Stomach smooth muscle (tissue), 2 donors: ENCODE data around the gene SPAG4.

Experiments
- H3K27ac ChIP-seq: one replicate; pipeline ENCODE4 v1.7.0; 2013; ENCODE audit warnings: mild to moderate bottlenecking, low read length, inconsistent platforms
- H3K27me3 ChIP-seq, 2 donors: one replicate each; pipeline ENCODE4 v1.7.0; 2013; ENCODE audit warnings: low read length in 2 of 2; ENCODE audit not compliant: insufficient read depth in 2 of 2, control insufficient read depth in 1 of 2
- H3K36me3 ChIP-seq, 2 donors: one replicate each; pipeline ENCODE4 v1.7.0; 2013; ENCODE audit warnings: low read length in 2 of 2; ENCODE audit not compliant: control insufficient read depth in 2 of 2, insufficient read depth in 2 of 2
- H3K4me1 ChIP-seq: one replicate; pipeline ENCODE4 v1.7.0; 2013; ENCODE audit warnings: low read length; ENCODE audit not compliant: control insufficient read depth, insufficient read depth
- H3K4me3 ChIP-seq, 2 donors: one replicate each; pipeline ENCODE4 v1.7.0; 2013; ENCODE audit warnings: low read length in 2 of 2
- H3K9ac ChIP-seq, 2 donors: one replicate each; pipeline ENCODE4 v1.7.0; 2013; ENCODE audit warnings: low read length in 2 of 2, mild to moderate bottlenecking in 1 of 2
- H3K9me3 ChIP-seq, 2 donors: one replicate each; pipeline ENCODE4 v1.7.0; 2013; ENCODE audit warnings: low read length in 2 of 2; ENCODE audit not compliant: control insufficient read depth in 2 of 2
- donor health status: healthy.
- donor health status: Pancreatic carcinoma.

Gene SPAG4

GRCh38 chr20:35657271-35657670, 41.6 kb downstream of the SPAG4 start:
- peaks cover 4% of the 10 kb centered on the region for H3K4me1 ChIP-seq

GRCh38 chr20:35660122-35660937, 44.7 kb downstream of the SPAG4 start:
- H3K4me1 ChIP-seq: peaks cover 7% of the 10 kb centered on the region
- no peak overlapping the region for H3K4me3 ChIP-seq
- H3K9me3 ChIP-seq: no peaks in the 10 kb centered on the region
- no peak overlapping the region for H3K27ac ChIP-seq
- H3K27me3 ChIP-seq: no peaks in the 10 kb centered on the region
- H3K9ac ChIP-seq: no peak overlapping the region
- H3K36me3 ChIP-seq: peaks cover 0 to under 1% of the 10 kb centered on the region in 2 donors

More at GRCh38 chr20:35657271-35657670, 41.6 kb downstream of the SPAG4 start:
- no peaks in the 10 kb centered on the region for H3K9me3 ChIP-seq
- H3K4me3 ChIP-seq: no peak overlapping the region
- no peak overlapping the region for H3K9ac ChIP-seq
- H3K36me3 ChIP-seq: peaks cover 19 to 20% of the 10 kb centered on the region in 2 donors
- H3K27ac ChIP-seq: no peak overlapping the region
- no peaks in the 10 kb centered on the region for H3K27me3 ChIP-seq

GRCh38 chr20:35661053-35661452, 45.4 kb downstream of the SPAG4 start:
- Histone ChIP-seq H3K36me3 (no peaks in the 10 kb centered on the region), H3K27me3 (no peaks in the 10 kb centered on the region), H3K9ac (no peak overlapping the region), H3K27ac (no peak overlapping the region), H3K4me3 (no peak overlapping the region), H3K4me1 (peaks cover 7% of the 10 kb centered on the region), H3K9me3 (no peaks in the 10 kb centered on the region)

- peak overlapping the region in 1 of 2 donors; percentile 97 for H3K4me3 ChIP-seq
- no peaks in the 10 kb centered on the region for H3K36me3 ChIP-seq
- H3K27ac ChIP-seq: no peak overlapping the region
- no peaks in the 10 kb centered on the region for H3K27me3 ChIP-seq
- H3K4me1 ChIP-seq: peaks cover 7% of the 10 kb centered on the region
- no peaks in the 10 kb centered on the region for H3K9me3 ChIP-seq
- no peak overlapping the region for H3K9ac ChIP-seq
Measured at GRCh38 chr20:35661908-35662307, 46.3 kb downstream of the SPAG4 start.

GRCh38 chr20:35662551-35662950, 46.9 kb downstream of the SPAG4 start:
- no peak overlapping the region for H3K27ac ChIP-seq
- peaks cover 7% of the 10 kb centered on the region for H3K4me1 ChIP-seq
- peak overlapping the region; percentile 97 to 99 for H3K4me3 ChIP-seq
- peak overlapping the region in 1 of 2 donors; percentile 95 for H3K9ac ChIP-seq
- no peaks in the 10 kb centered on the region for H3K9me3 ChIP-seq
- H3K36me3 ChIP-seq: no peaks in the 10 kb centered on the region
- H3K27me3 ChIP-seq: no peaks in the 10 kb centered on the region

GRCh38 chr20:35663516-35664465, 48.2 kb downstream of the SPAG4 start:
- Histone ChIP-seq H3K9me3 (no peaks in the 10 kb centered on the region), H3K36me3 (peaks cover 1 to 2% of the 10 kb centered on the region in 2 donors), H3K4me3 (peak overlapping the region; percentile 97 to 99), H3K27me3 (no peaks in the 10 kb centered on the region), H3K27ac (peak overlapping the region; percentile 96), H3K9ac (peak overlapping the region; percentile 95 to 99), H3K4me1 (peaks cover 7% of the 10 kb centered on the region)

- Histone ChIP-seq H3K9me3 (no peaks in the 10 kb centered on the region), H3K36me3 (peaks cover 9 to 10% of the 10 kb centered on the region in 2 donors), H3K9ac (peak within 1 kb of the TSS; percentile 95 to 99), H3K4me3 (peak within 1 kb of the TSS; percentile 97 to 99), H3K27ac (peak within 1 kb of the TSS; percentile 96), H3K4me1 (peaks cover 7% of the 10 kb centered on the region), H3K27me3 (no peaks in the 10 kb centered on the region)
Measured at GRCh38 chr20:35664466-35665206, 49.0 kb downstream of the SPAG4 start, which contains the start of the genes CPNE1 and RBM12. Gene CPNE1 (minus strand): TSS chr20:35664900. CDS start chr20:35632923, 31,977 bp downstream. Gene RBM12 (minus strand): TSS chr20:35664900. CDS start chr20:35655322, 9,578 bp downstream.

- peaks cover 7% of the 10 kb centered on the region for H3K4me1 ChIP-seq
- no peak overlapping the region for H3K4me3 ChIP-seq
- no peak overlapping the region for H3K9ac ChIP-seq
- no peak overlapping the region for H3K27ac ChIP-seq
- H3K27me3 ChIP-seq: no peaks in the 10 kb centered on the region
- no peaks in the 10 kb centered on the region for H3K9me3 ChIP-seq
- H3K36me3 ChIP-seq: peaks cover 21 to 22% of the 10 kb centered on the region in 2 donors
Measured at GRCh38 chr20:35665949-35666288, 50.3 kb downstream of the SPAG4 start.

- H3K36me3 ChIP-seq: peaks cover 41% of the 10 kb centered on the region in 2 donors
- H3K27ac ChIP-seq: no peak overlapping the region
- H3K9me3 ChIP-seq: no peaks in the 10 kb centered on the region
- no peak overlapping the region for H3K4me3 ChIP-seq
- H3K4me1 ChIP-seq: no peaks in the 10 kb centered on the region
- H3K9ac ChIP-seq: no peak overlapping the region
- H3K27me3 ChIP-seq: no peaks in the 10 kb centered on the region
Measured at GRCh38 chr20:35669221-35669620, 53.6 kb downstream of the SPAG4 start.

GRCh38 chr20:35669681-35670080, 54.1 kb downstream of the SPAG4 start:
- H3K36me3 ChIP-seq: peaks cover 44 to 46% of the 10 kb centered on the region in 2 donors

More at GRCh38 chr20:35669681-35670080, 54.1 kb downstream of the SPAG4 start:
- Histone ChIP-seq H3K27me3 (no peaks in the 10 kb centered on the region), H3K4me3 (no peak overlapping the region), H3K27ac (no peak overlapping the region), H3K9me3 (no peaks in the 10 kb centered on the region), H3K4me1 (no peaks in the 10 kb centered on the region), H3K9ac (no peak overlapping the region)
